ENCODE results near the gene TIMP1.

The TIMP1 gene

DNA sequence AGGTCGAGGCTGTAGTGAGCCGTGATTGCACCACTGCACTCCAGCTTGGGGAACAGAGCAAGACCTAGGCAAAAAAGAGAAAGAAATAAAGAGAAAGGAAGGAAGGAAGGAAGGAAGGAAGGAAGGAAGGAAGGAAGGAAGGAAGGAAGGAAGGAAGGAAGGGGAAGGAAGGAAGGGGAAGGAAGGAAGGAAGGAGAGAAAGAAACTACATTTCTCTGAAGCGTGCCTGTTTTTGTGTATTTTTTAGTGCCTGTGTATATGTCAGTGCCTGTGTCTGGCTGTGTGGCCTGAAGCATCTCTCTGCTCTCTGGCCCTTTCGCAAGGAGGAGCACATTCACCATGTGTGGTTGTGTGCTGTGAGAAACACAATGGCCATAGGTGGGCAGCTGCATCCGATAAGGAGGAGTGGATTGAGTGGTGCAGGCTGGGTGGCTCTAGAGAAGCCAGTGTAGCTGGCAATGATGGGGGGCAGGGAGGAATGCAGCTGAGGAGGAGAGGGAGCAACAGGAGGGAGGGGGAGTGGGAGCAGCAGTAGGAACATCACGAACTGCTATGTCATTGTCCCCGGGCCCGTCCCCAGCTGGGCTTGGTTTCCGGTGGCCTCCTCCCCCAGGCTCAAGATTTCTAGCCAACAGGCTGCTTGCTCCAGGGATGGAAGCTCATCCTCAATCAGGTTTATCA lies 26.0 kb downstream of the TIMP1 start:
- no peak for DNase-seq

DNA sequence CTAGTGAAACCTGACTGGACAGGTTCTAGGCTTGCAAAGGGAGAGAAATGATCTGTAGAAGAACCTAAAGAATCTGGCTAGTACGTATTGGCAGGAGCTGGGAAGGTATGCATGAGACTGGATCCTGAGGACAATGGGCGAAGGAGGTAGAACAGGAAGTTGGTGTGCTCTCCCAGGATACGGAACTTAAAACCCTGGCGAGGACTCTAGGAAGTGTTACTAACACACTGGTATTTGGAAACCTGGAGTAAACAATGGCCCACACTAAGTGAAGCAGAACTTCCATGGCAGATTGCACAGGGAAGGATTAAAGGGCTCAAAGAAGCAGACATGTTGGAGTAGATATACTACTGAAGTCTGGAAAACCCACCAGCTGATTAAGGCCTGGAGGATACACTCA lies 28.3 kb downstream of the TIMP1 start:
- no peak for DNase-seq

DNA sequence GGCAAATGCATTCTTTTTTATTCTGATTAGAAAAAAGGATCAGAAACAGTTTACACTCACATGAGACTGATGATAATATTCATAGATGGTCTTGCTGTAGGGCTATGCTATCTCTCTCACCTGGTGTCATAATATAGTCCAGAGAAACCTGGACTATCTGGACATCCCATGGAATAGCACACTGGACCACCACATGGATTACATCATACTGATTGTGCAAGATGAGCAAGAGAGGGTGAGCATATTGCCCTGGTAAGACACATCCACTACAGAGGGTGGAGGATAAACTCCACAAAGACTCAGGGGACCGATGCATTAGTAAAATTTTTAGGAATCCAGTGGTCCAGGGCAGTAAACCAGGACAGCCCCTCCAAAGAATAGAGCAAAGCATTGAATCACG lies 29.3 kb downstream of the TIMP1 start:
- no peak for DNase-seq

GRCh38 chrX:47611926-47612325 lies 29.7 kb downstream of the TIMP1 start:
- no peak for DNase-seq

DNA sequence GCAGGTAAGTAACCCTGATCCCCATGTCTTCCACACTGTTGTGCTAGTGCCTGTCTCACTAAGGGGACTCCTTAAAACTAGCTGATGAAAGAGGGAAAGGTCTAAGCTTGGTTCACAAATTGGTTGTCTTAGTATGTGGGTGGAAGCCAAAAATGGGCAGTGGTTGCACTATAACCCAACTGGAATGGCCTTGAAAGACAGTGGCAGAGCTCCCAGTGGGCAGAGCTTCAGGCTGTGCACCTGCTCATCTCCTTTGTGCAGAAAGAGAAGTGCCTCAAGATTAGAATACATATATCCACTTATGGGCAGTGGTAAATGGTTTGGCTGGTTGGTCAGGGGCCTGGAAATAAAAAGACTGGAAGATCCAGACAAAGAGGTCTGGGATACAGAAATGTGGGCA lies 30.2 kb downstream of the TIMP1 start:
- no peak for DNase-seq

DNA sequence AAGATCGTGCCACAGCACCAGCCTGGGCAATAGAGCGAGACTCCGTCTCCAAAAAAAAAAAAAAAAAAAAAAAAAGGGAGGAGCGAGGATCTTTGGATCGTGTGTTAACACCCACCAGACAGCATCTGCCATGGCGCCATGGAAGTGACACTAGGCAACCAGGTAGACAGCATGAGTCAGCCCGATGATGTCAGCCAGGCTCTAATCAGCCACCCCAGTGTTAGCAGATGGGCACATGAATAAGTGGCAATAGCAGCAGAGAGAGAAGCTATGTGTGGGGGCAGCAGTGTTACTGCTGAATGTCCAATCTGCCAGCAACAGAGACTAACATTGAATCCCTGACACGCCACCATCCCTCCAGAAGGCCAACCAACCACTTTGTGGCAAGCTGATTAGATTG lies 30.8 kb downstream of the TIMP1 start:
- no peak for DNase-seq

- DNase-seq: no peak
Observed at GRCh38 chrX:47614618-47615017, 32.4 kb downstream of the TIMP1 start.

DNA sequence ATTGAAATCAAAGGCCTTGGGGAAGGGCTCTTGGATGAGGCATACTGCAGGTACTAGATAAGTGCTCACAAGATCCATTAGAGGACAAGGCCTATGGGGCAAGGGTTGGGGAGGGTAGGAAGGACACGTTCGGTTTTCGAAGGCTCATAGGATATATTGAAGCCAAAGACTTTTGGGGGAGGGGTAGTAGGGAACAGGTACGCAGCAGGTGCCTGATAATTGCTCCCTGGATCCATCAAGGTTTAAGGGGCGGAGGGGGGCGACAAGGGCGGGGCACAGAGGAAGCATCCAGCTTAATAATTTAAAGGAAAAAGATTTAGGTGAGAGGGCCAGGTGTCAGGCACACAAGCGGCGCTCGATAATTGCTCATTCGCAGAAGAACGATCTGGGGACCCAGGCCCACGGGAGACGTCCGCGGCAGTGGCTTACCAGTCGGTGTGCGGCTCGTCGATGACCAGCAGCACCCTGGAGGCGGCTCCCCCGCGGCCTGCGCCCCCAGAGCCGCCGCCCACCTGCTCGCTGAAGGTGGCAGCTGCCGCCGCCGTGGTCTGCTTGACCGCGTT lies 36.8 kb downstream of the TIMP1 start:
- no peak for DNase-seq

DNA sequence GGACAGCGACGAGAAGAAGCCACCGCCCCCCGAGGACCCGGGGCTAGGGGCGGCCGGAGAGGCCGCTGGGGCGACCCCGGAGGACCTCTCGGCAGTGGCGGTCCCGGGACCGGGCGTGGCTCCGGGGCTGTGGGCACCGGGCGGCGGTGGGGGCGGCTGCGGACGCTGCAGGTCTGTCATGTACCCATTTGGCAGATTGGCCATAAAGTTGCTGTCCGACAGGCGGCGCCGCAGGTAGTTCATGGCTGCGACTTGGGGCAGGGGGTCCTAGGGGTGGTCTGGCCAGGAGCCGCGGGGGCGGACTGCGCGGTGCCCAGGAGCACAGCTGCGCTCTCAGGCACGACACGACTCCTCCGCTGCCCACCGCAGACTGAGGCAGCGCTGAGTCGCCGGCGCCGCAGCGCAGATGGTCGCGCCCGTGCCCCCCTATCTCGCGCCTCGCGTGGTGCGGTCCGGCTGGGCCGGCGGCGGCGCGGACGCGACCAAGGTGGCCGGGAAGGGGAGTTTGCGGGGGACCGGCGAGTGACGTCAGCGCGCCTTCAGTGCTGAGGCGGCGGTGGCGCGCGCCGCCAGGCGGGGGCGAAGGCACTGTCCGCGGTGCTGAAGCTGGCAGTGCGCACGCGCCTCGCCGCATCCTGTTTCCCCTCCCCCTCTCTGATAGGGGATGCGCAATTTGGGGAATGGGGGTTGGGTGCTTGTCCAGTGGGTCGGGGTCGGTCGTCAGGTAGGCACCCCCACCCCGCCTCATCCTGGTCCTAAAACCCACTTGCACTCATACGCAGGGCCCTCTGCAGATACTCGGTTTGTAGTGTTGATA lies 37.5 kb downstream of the TIMP1 start, which contains the start of gene SYN1:
Gene SYN1, minus strand, starts transcription at position 372 of the 817 bp plus-strand sequence. Its CDS starts 129 bp downstream, at position 243.
- DNase-seq: peak; percentile 68 to 86

GRCh38 chrX:47620303-47620685 lies 38.1 kb downstream of the TIMP1 start:
- no peak for DNase-seq

- DNase-seq: no peak
Observed at GRCh38 chrX:47621851-47622250, 39.6 kb downstream of the TIMP1 start.

- DNase-seq: peak; percentile 70 to 73
Observed at GRCh38 chrX:47623540-47624027, 41.3 kb downstream of the TIMP1 start.

DNA sequence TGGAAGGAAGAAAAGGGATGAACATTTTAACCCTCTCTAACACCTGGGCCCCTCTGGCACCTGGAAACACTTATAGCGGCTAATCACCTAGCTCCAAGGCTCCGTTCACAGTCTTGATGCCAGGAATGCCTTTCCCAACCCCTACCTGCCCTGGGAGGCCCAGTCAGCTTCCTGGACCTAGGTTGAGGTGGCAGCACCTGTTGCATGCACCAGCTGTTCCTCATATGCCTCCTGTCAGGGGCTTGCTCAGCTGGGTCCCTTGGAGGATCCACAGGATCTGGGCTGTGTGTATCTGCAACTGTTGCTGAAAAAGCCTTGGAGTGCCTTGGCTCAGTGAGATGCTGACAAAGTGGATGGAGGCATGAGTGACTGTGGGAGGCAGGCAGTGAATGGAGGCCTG lies 43.1 kb downstream of the TIMP1 start:
- no peak for DNase-seq

GRCh38 chrX:47628982-47629381 lies 46.7 kb downstream of the TIMP1 start:
- DNase-seq: no peak

- no peak for DNase-seq
Observed at GRCh38 chrX:47629419-47630200, 47.4 kb downstream of the TIMP1 start, which contains the start of gene CFP. Gene CFP (minus strand): TSS chrX:47629930. CDS start chrX:47629844, 86 bp downstream.

GRCh38 chrX:47631676-47632075 lies 49.4 kb downstream of the TIMP1 start:
- no peak for DNase-seq

DNA sequence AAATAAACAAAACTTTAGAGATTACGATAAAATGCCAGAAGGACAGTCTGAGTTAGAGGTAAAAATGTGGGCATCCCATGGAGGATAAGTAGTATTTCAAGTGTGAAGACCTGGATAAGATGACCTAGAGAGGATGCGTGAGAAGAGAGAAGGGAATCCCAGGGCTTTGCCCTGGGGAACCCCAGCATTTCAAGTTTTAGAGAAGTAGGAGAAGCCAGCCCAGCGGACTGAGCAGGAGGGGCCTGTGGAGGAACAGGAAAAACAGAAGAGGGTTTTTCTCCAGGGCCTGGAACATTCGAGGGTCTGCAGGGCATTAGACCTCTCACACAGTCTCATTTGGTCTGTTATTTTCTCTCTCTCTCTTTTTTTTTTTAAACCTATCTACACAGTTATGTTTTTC lies 50.4 kb downstream of the TIMP1 start:
- no peak for DNase-seq

GRCh38 chrX:47633689-47634590 lies 51.7 kb downstream of the TIMP1 start:
- no peak for DNase-seq

GRCh38 chrX:47634871-47635575 lies 52.8 kb downstream of the TIMP1 start:
- DNase-seq: no peak

Measured in NCI-H1930 (cell line).